Thyroid gland (tissue), 4 donors: Measurements from ENCODE around the gene SAPCD1. TPM values are rescaled to one million over a fixed set of nuclear protein-coding genes. Genes with fewer than 3 reads are reported as not detected.

Source experiments
- DNase-seq, 2 donors: peaks; one replicate each; pipeline ENCODE4 v3.0.0-alpha.2; 2019
- H3K27ac ChIP-seq, 3 donors: fragments of 200-600 bp; sonication (generic); 1 replicate in 2 of 3; 2 replicates in 1 of 3; pipeline ENCODE4 v1.5.1; 2016 to 2019; ENCODE audit warnings: mild to moderate bottlenecking in 1 of 3, moderate library complexity in 1 of 3
- H3K27me3 ChIP-seq: fragments of 200-600 bp; sonication (generic); one replicate; pipeline ENCODE4 v1.5.1; 2019
- H3K36me3 ChIP-seq, 2 donors: fragments of 200-600 bp; sonication (generic); one replicate each; pipeline ENCODE4 v1.5.1; 2016 to 2019
- H3K4me1 ChIP-seq, 2 donors: fragments of 200-600 bp; sonication (generic); one replicate each; pipeline ENCODE4 v1.5.1; 2017 to 2019
- H3K4me3 ChIP-seq, 3 donors: fragments of 200-600 bp; sonication (generic); replicated peaks in 1 of 3; 1 replicate in 2 of 3; 2 replicates in 1 of 3; pipeline ENCODE4 v1.5.1; 2016; ENCODE audit warnings: mild to moderate bottlenecking in 1 of 3
- H3K9me3 ChIP-seq: fragments of 200-600 bp; sonication (generic); one replicate; pipeline ENCODE4 v1.5.1; 2017
- CTCF ChIP-seq, 6 experiments: fragments of 200-600 bp in 3 of 6; fragments of 450-650 bp in 3 of 6; sonication (generic) in 3 of 6; IDR thresholded peaks; one replicate each; pipeline ENCODE4 v1.5.1; 2016 to 2019; ENCODE audit warnings: antibody characterized with exemption in 6 of 6, mild to moderate bottlenecking in 2 of 6, inconsistent platforms in 1 of 6, moderate library complexity in 1 of 6
- POLR2A ChIP-seq, 2 donors: fragments of 450-650 bp; IDR thresholded peaks; one replicate each; pipeline ENCODE4 v1.6.1; 2017; ENCODE audit warnings: antibody characterized with exemption in 2 of 2, mild to moderate bottlenecking in 2 of 2, moderate library complexity in 1 of 2
- WGBS, 2 donors: methylation state at CpG; one replicate each; pipeline ENCODE4 v1.1.5; 2017; 5-methylcytosine and 5-hydroxymethylcytosine counted together
- intact Hi-C: fragments of 100-400 bp; cut with DNase I; formaldehyde crosslinking; loops from one replicate; pipeline ENCODE4 v1.15.1; 2023
- total RNA-seq, 4 donors: library from RNA; depleted of rRNA; stranded (reverse); fragments of >200 nt; gene quantifications; one replicate each; pipeline ENCODE4 v1.2.3, GENCODE V29; 2016

SAPCD1 gene
- total RNA-seq, 4 donors from 2014 or later, result 2.0 to 4.2 (median 3.0) TPM; not detected in 1

DNA sequence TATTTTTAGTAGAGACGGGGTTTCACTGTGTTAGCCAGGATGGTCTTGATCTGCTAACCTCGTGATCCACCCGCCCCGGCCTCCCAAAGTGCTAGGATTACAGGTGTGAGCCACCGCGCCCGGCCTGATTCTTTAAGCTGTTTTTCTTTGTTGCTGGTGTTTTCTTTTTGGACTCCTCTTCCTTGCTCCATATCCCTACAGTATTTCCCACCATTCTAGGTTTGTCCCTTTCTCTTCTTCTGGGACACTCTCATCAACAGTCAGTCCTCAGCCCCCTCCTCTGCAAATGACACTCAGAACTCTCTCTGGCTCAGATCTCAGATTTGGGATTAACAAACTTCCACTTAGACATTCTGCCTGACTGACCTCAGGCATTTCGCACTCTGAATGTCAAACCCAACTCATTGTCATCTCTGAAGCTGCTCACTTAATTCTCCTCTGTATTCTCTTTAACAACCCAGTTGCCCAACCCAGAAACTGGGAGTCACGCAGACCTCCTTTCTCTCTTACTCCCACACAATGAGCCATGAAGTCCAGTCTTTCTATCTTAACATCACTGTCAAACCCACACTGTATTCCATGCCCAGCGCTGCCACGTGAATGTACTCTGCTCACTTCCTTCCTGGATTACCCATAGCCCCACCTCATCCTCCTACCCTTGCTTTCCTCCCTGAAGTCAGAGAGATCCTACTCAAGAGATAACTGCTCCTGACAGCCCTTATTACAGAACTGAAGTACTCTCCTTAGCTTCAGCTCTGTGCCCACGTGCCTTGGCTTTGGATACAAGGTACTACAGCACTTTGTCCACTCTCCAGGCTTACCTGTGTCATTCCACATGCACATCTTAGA, 36.7 kb upstream of the SAPCD1 start:
- Histone ChIP-seq H3K27me3 (no peaks in the 10 kb centered on the region), H3K4me1 (peaks cover 24 to 38% of the 10 kb centered on the region in 2 donors), H3K4me3 (no peak overlapping the region), H3K27ac (peak overlapping the region in 2 of 3 donors; percentile 93 to 98), H3K9me3 (no peaks in the 10 kb centered on the region), H3K36me3 (peaks cover 4 to 5% of the 10 kb centered on the region in 2 donors)
- 90% methylated on average over 12 of the region's 12 CpGs for WGBS, 2 donors
- DNase-seq, result no peak
- intact Hi-C loops, result loop anchor here (10.0 kb wide), 1 partner anchor 109 kb away; no protein-coding TSS in a partner anchor
- no peak for TF ChIP-seq POLR2A (IDR thresholded peaks at IDR 0.05)
- no peak for TF ChIP-seq CTCF (IDR thresholded peaks at IDR 0.05)

- peaks cover 15 to 20% of the 10 kb centered on the region in 2 donors for H3K36me3 ChIP-seq
- H3K27ac ChIP-seq, result peak overlapping the region in 2 of 3 donors; percentile 93 to 98
- intact Hi-C loops, result loop anchor here (10.0 kb wide), 1 partner anchor 108 kb away; no protein-coding TSS in a partner anchor
These were observed 35.3 kb upstream of the SAPCD1 start for GRCh38 chr6:31727034-31727716.

GRCh38 chr6:31727717-31728671, 34.5 kb upstream of the SAPCD1 start:
- H3K4me3 ChIP-seq, result peak overlapping the region; percentile 55 to 84 (median 62)
- peaks cover 24 to 40% of the 10 kb centered on the region in 2 donors for H3K4me1 ChIP-seq
- TF ChIP-seq CTCF (IDR thresholded peaks at IDR 0.05) (no peak), POLR2A (IDR thresholded peaks at IDR 0.05) (no peak)
- H3K36me3 ChIP-seq, result peaks cover 23 to 28% of the 10 kb centered on the region in 2 donors
- WGBS, 2 donors, result 68 to 72% methylated on average over 41 of the region's 41 CpGs
- H3K27me3 ChIP-seq, result no peaks in the 10 kb centered on the region
- H3K27ac ChIP-seq, result peak overlapping the region; percentile 82 to 98 (median 93)
- DNase-seq, result peak; percentile 38 to 39
- intact Hi-C loops, result loop anchor here (10.0 kb wide), 1 partner anchor 107 kb away; no protein-coding TSS in a partner anchor
- H3K9me3 ChIP-seq, result no peaks in the 10 kb centered on the region

More at GRCh38 chr6:31727034-31727716, 35.3 kb upstream of the SAPCD1 start:
- H3K4me3 ChIP-seq, result no peak overlapping the region
- no peaks in the 10 kb centered on the region for H3K27me3 ChIP-seq
- H3K9me3 ChIP-seq, result no peaks in the 10 kb centered on the region
- no peak for TF ChIP-seq POLR2A (IDR thresholded peaks at IDR 0.05)
- no peak for TF ChIP-seq CTCF (IDR thresholded peaks at IDR 0.05)
- H3K4me1 ChIP-seq, result peaks cover 24 to 40% of the 10 kb centered on the region in 2 donors
- WGBS, 2 donors, result 77% methylated on average over 7 of the region's 7 CpGs
- DNase-seq, result no peak

DNA sequence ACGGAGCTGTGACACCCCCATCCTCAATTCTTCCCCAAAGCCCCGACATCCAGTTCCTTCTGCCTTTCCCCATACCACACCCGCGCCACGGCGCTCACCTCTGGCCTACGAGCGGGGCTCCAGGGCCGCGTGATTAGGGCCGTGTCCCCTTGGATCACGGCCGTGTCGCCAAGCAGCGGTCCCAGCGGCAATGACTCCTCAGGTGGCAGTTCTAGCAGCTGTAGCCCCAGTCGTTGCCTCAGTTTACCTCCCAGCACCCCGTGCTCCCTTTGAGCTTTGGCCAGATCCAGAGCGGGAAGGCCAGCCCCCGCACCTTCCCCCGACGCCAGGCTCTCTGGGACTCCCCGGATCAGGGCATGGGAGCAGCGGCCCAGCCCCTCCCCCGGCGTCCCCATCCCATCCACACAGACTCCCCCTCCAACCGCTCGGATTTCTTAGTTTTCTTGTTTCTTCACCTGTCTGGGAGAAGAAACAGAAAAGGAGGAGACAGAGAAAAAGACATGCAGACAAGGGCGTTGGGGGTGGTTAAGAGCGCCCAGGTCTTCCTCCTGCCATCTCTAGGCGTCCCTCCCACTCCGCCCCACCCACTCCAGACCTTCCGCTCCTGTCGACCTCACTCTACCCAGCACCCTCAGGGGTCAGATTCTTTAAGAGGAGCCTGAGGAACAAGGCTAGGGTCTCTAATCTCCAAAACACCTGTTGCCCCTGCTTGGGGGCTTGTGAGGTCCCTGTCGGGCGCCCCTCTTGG, 33.5 kb upstream of the SAPCD1 start, which contains the start of gene DDAH2:
Gene DDAH2 (minus strand): TSS at position 533 of the 748 bp plus-strand sequence. CDS start 138 bp downstream, at position 395.
- TF ChIP-seq CTCF (IDR thresholded peaks at IDR 0.05), result no peak
- TF ChIP-seq POLR2A (IDR thresholded peaks at IDR 0.05), result no peak
- DNase-seq, result peak in 1 of 2 donors; percentile 29
- peak within 1 kb of the TSS; percentile 55 to 84 (median 62) for H3K4me3 ChIP-seq
- peaks cover 33 to 37% of the 10 kb centered on the region in 2 donors for H3K36me3 ChIP-seq
- H3K27me3 ChIP-seq, result no peaks in the 10 kb centered on the region
- 9 to 11% methylated on average over 29 to 34 of the region's 36 CpGs for WGBS, 2 donors
- no peaks in the 10 kb centered on the region for H3K9me3 ChIP-seq
- peaks cover 24 to 45% of the 10 kb centered on the region in 2 donors for H3K4me1 ChIP-seq
- intact Hi-C loops, result loop anchor here (10.0 kb wide), 1 partner anchor 106 kb away; no protein-coding TSS in a partner anchor
- H3K27ac ChIP-seq, result peak within 1 kb of the TSS; percentile 82 to 98 (median 93)
